Globus pallidus (tissue), 1 donor: ENCODE measurements around the gene CFAP45.

Experiments used
- DNase-seq: peaks from one replicate; pipeline ENCODE4 v3.0.0-alpha.2; 2015; ENCODE audit warnings: low spot score

Gene CFAP45

DNA sequence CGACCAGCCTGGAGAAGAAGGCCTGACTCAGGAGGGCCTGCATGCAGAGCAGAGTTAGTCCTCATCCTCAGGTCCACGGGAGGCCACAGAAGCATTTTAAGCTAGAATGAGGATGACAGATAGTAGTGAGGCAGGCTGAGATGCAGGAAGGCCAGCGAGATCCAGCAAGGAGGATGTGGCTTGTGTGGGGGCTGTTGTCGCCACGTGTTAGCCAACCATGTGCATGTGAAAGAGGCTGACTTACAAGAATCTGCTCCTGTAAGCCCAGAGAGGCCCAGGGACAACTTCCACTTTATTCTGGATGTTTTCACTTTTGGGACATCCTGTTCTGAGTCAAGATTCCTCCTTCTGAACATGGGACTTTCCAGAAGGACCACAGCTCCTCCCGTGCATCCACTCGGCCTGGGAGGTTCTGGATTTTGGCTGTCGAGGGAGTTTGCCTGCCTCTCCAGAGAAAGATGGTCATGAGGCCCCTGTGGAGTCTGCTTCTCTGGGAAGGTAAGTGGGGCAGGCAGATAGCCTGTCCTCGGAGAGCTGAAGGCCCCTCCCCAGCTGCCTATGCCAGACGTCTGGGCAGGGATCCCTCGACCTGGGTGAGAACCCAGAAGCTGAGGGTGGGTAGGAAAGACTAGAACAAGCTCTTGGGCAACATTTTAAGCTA lies 73.4 kb downstream of the CFAP45 start, which contains the start of gene SLAMF8:
SLAMF8 (plus strand) TSS at position 433 of the 661 bp plus-strand sequence; CDS start at position 459, 26 bp downstream.
- DNase-seq: peak; percentile 36

DNA sequence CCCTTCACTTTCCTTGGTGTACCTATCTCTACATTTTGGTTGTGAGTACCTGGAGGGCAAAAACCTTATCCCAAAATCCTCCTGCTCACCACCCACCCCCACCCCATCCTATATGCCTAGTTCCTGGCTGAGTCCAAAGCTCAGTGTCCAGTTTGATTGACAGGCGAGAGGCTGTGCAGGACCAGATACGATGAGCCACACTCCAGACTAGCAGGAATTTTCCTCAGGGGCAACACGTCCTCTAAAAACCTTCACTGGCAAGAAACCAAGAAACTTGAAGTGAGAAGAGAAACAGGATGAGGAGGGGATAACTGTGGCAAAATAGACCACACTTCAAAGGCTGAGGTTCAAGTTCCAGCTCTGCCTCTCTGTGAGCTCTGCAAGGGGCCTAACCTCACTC lies 74.4 kb downstream of the CFAP45 start:
- DNase-seq: no peak

DNA sequence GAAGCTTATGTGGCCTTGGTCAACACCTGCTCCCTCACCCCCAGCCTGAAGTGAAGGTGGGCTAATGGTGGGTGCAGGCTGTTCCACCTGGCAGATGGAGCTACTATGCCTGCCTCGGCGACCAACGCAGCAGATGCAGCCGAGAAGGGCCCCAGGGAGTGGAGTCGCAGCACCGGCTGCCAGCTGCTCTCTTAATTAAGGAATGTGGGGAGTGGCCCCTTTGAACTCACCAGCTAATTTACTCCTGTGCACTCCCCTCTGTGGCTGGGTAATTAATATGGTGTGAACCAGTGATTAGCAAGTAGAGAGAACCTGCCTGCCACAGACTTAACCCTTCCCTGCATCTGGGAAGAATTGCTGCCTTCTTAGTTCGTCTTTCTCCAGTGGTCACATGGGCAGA lies 76.6 kb downstream of the CFAP45 start:
- DNase-seq: no peak
